CD8-positive, alpha-beta memory T cell (primary cell): Measurements from ENCODE around the gene PLEKHG2. TPM values are rescaled to one million over a fixed set of nuclear protein-coding genes. Genes with fewer than 3 reads are reported as not detected.

Source experiments
- CTCF ChIA-PET: fragments of 350-600 bp; sonication (Branson Sonifier 250); formaldehyde crosslinking; loops from one replicate; lab custom pipeline; 2021; ENCODE audit warnings: antibody characterized with exemption; lab: Charles Lee
- POLR2A ChIA-PET: fragments of 350-600 bp; sonication (Branson Sonifier 250); formaldehyde crosslinking; loops from one replicate; lab custom pipeline; 2021; ENCODE audit warnings: antibody characterized with exemption; lab: Charles Lee
- DNase-seq, 5 donors: peaks; one replicate each; pipeline versions ENCODE4 v3.0.0 to v3.0.0-alpha.2; 2020 to 2022; ENCODE audit warnings: mixed read lengths in 1 of 5
- H3K27ac ChIP-seq: one replicate; pipeline ENCODE4 v1.7.0; 2013; ENCODE audit warnings: low read depth, mild to moderate bottlenecking, low read length, moderate library complexity
- H3K27me3 ChIP-seq: 2 replicates; pipeline ENCODE4 v1.7.0; 2013; ENCODE audit warnings: low read length, mild to moderate bottlenecking; ENCODE audit not compliant: insufficient read depth, poor library complexity, severe bottlenecking
- H3K36me3 ChIP-seq: 2 replicates; pipeline ENCODE4 v1.7.0; 2013; ENCODE audit warnings: mild to moderate bottlenecking, low read length, moderate library complexity; ENCODE audit not compliant: insufficient read depth
- H3K4me1 ChIP-seq: 2 replicates; pipeline ENCODE4 v1.7.0; 2013; ENCODE audit warnings: mild to moderate bottlenecking, low read length, moderate library complexity; ENCODE audit not compliant: insufficient read depth
- H3K4me3 ChIP-seq: 2 replicates; pipeline ENCODE4 v1.7.0; 2013; ENCODE audit warnings: mild to moderate bottlenecking, low read length
- H3K9me3 ChIP-seq: 2 replicates; pipeline ENCODE4 v1.7.0; 2013; ENCODE audit warnings: mild to moderate bottlenecking, low read length
- H3K27ac Mint-ChIP-seq, 8 donors: one replicate each; pipeline ENCODE4 v1.8.0; 2020 to 2021; ENCODE audit warnings: mixed read lengths in 8 of 8, mild to moderate bottlenecking in 6 of 8, inconsistent platforms in 3 of 8, moderate library complexity in 3 of 8
- H3K27me3 Mint-ChIP-seq, 2 donors: one replicate each; pipeline ENCODE4 v1.8.0; 2020 to 2021; ENCODE audit warnings: mixed read lengths in 2 of 2, mild to moderate bottlenecking in 1 of 2, moderate library complexity in 1 of 2
- H3K36me3 Mint-ChIP-seq, 3 donors: one replicate each; pipeline ENCODE4 v1.8.0; 2020 to 2021; ENCODE audit warnings: mixed read lengths in 3 of 3, inconsistent platforms in 1 of 3, mild to moderate bottlenecking in 1 of 3
- H3K4me1 Mint-ChIP-seq, 3 donors: one replicate each; pipeline ENCODE4 v1.8.0; 2020 to 2021; ENCODE audit warnings: mixed read lengths in 3 of 3, inconsistent platforms in 1 of 3, mild to moderate bottlenecking in 1 of 3
- H3K4me3 Mint-ChIP-seq, 7 donors: one replicate each; pipeline ENCODE4 v1.8.0; 2020 to 2021; ENCODE audit warnings: mixed read lengths in 7 of 7, mild to moderate bottlenecking in 6 of 7, moderate library complexity in 4 of 7, inconsistent platforms in 2 of 7
- H3K9me3 Mint-ChIP-seq, 5 donors: one replicate each; pipeline ENCODE4 v1.8.0; 2020 to 2022; ENCODE audit warnings: mixed read lengths in 5 of 5, mild to moderate bottlenecking in 3 of 5, moderate library complexity in 2 of 5, inconsistent platforms in 1 of 5
- polyA plus RNA-seq: library from polyadenylated mRNA; unstranded; fragments of 300-500 nt; fragmentation: Illumina TruSeq; gene quantifications from one replicate; pipeline ENCODE4 v1.2.3, GENCODE V29; 2021
- total RNA-seq, 2 experiments: library from RNA; stranded (reverse); gene quantifications; one replicate each; pipeline ENCODE4 v1.2.3, GENCODE V29; 2021

The PLEKHG2 gene
- total and polyA plus RNA-seq, 3 experiments from 2014 or later: 4.0 to 36.4 (median 35.2) TPM

DNA sequence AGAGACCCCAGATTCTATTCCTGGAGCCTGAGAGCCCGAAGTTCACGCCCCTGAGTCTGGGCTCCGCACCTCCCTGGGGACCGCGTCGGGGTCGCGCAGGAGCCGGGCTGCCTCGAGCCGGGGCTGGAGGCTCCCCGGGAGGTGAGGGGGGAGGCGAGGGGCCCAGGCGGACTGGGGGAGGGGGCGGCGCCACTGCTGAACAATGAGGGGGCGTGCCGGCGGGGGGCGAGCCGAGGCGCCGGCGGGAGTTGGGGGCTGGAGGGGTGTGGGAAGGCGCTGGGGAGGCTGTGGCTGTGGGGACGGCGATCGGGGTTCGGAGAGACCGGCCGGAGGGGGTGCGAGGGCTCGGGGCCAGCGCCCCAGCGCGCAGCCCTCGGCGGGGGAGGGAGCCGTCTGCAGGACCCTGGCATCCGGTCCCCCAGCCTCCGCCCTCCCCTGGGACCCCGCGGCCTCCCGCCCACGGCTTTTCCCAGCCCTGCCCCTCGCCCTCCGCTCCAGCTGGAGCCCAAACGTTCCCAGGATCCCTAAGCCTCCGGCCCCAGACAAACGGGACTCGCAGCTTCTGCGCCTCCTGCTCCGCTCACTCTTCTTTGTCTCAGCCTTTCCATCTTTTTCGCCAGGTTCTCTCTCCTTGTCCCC is 922 bp downstream of the PLEKHG2 start:
- H3K4me3 Mint-ChIP-seq: peak overlapping the region; percentile 89 to 96 (median 92)
- ChIA-PET POLR2A (interaction anchor here (0.6 to 1.5 kb wide), 2 partner anchors 10 to 22 kb away, joined by 3 to 4 read pairs; partner anchors contain the start of gene RPS16), CTCF (interaction anchor here (1.5 to 1.9 kb wide), 3 partner anchors 15 to 119 kb away, joined by 4 to 8 read pairs (median 7); partner anchors contain the start of genes EID2B and RPS16)
- Histone ChIP-seq H3K4me1 (peaks cover 28% of the 10 kb centered on the region), H3K36me3 (peaks cover 5% of the 10 kb centered on the region), H3K27ac (peak overlapping the region; percentile 92), H3K9me3 (no peaks in the 10 kb centered on the region), H3K27me3 (no peaks in the 10 kb centered on the region), H3K4me3 (peak overlapping the region; percentile 93)
- peaks cover 0 to 15% (median 2%) of the 10 kb centered on the region in 5 donors for H3K9me3 Mint-ChIP-seq
- peak in 2 of 5 donors; percentile 43 to 66 for DNase-seq
- H3K27ac Mint-ChIP-seq: peak overlapping the region; percentile 90 to 100 (median 98)
- peaks cover 0 to 24% of the 10 kb centered on the region in 2 donors for H3K27me3 Mint-ChIP-seq
- H3K36me3 Mint-ChIP-seq: peaks cover 6 to 50% (median 8%) of the 10 kb centered on the region in 3 donors
- H3K4me1 Mint-ChIP-seq: peaks cover 38 to 49% (median 45%) of the 10 kb centered on the region in 3 donors

DNA sequence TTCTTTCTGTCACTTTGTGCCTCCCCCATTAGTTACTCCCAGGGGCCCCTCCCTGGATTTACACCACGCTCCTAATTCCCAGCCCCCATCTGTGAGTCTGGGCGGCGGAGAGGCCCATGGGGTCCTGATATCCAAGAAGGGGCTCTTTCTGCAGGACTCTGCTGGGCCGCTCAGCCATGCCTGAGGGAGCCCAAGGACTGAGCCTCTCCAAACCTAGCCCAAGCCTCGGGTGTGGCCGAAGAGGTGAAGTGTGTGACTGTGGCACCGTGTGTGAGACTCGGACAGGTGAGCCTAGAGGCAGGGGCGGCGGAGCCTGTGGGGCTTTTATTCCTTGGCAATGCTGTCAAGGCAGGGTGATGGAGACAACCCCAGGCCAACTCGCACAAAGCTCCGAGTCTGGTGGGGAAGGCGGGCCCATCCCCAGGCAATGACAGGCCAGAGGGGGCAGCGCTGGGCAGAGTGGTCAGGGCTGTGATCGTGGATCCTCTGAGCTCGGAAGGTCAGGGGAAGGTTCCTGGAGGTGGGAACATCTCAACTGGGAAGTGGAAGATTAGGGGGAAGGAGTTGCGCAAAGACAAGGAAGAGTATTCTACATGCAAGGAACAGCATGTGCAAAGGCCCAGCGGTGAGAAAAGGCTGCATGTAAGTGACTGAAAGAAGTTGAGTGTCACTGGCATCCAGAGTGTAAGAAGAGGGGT is 1.6 kb downstream of the PLEKHG2 start:
- Histone ChIP-seq H3K27ac (no peak overlapping the region), H3K27me3 (no peaks in the 10 kb centered on the region), H3K9me3 (no peaks in the 10 kb centered on the region), H3K36me3 (no peaks in the 10 kb centered on the region), H3K4me3 (peak overlapping the region; percentile 34), H3K4me1 (peaks cover 28% of the 10 kb centered on the region)
- Mint-ChIP-seq H3K27ac (peak overlapping the region; percentile 88 to 96 (median 92)), H3K9me3 (peaks cover 0 to 11% (median 2%) of the 10 kb centered on the region in 5 donors), H3K36me3 (peaks cover 0 to 50% (median 3%) of the 10 kb centered on the region in 3 donors), H3K4me3 (peak overlapping the region; percentile 74 to 93 (median 85)), H3K27me3 (peaks cover 0 to 18% of the 10 kb centered on the region in 2 donors), H3K4me1 (peaks cover 34 to 43% (median 38%) of the 10 kb centered on the region in 3 donors)
- ChIA-PET POLR2A (interaction anchor here (1.5 to 1.8 kb wide), 2 partner anchors 10 to 21 kb away, joined by 4 to 9 read pairs; partner anchors contain the start of gene RPS16), CTCF (interaction anchor here (1.5 to 1.9 kb wide), 3 partner anchors 16 to 119 kb away, joined by 4 to 8 read pairs (median 7); partner anchors contain the start of genes EID2B and RPS16)
- DNase-seq: peak in 1 of 5 donors; percentile 57

DNA sequence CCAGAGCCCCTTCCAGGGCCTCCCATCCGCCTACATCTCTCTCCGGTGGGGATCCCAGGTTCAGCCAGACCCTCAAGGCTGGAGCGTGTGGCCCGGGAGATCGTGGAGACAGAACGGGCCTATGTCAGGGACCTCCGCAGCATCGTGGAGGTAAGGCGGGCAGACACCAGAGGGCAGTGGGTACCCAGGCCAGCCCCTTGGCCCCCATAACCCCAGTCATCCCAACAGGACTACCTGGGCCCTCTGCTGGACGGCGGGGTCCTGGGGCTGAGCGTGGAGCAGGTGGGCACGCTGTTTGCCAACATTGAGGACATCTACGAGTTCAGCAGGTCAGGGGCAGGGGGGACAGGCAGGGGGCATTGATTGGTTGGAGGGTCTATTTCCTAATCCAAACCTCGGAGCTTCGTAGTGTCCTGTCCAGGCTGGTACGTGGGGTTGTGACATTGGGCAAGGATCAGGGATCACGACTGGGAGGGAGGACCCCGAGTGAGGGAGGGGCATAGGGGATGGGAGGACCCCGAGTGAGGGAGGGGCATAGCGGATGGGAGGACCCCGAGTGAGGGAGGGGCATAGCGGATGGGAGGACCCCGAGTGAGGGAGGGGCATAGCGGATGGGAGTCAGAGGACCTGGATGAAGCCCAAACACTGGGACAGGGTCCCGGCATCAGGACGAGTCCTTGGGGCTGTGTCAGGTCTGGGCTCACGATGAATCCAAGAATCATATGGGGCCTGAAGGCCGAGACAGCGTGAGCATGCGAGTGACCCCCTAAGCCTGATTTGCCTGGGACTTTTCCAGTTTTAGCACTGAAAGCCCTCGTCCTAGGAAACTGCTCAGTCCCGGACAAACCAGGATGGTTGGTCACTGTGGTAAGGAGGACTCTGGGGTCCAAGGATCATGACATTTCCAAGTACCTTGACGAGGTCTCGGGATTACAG is 2.9 kb downstream of the PLEKHG2 start:
- no peaks in the 10 kb centered on the region for H3K9me3 ChIP-seq
- H3K4me1 Mint-ChIP-seq: peaks cover 29 to 39% (median 34%) of the 10 kb centered on the region in 3 donors
- H3K27me3 ChIP-seq: no peaks in the 10 kb centered on the region
- no peak overlapping the region for H3K4me3 ChIP-seq
- POLR2A ChIA-PET: interaction anchor here (1.8 kb wide), 1 partner anchor 20 kb away, joined by 9 read pairs; the partner anchor contains the start of gene RPS16
- peaks cover 0 to 50% (median 5%) of the 10 kb centered on the region in 3 donors for H3K36me3 Mint-ChIP-seq
- peak overlapping the region in 6 of 8 donors; percentile 15 to 88 (median 50) for H3K27ac Mint-ChIP-seq
- H3K4me1 ChIP-seq: peaks cover 25% of the 10 kb centered on the region
- H3K27me3 Mint-ChIP-seq: peaks cover 0 to 9% of the 10 kb centered on the region in 2 donors
- H3K36me3 ChIP-seq: no peaks in the 10 kb centered on the region
- peak overlapping the region in 3 of 7 donors; percentile 41 to 58 (median 48) for H3K4me3 Mint-ChIP-seq
- H3K27ac ChIP-seq: no peak overlapping the region
- peaks cover 0 to 9% (median 2%) of the 10 kb centered on the region in 5 donors for H3K9me3 Mint-ChIP-seq
- no peak for DNase-seq
- CTCF ChIA-PET: interaction anchor here (1.8 to 1.9 kb wide), 2 partner anchors 17 to 117 kb away, joined by 7 to 8 read pairs; partner anchors contain the start of gene EID2B

DNA sequence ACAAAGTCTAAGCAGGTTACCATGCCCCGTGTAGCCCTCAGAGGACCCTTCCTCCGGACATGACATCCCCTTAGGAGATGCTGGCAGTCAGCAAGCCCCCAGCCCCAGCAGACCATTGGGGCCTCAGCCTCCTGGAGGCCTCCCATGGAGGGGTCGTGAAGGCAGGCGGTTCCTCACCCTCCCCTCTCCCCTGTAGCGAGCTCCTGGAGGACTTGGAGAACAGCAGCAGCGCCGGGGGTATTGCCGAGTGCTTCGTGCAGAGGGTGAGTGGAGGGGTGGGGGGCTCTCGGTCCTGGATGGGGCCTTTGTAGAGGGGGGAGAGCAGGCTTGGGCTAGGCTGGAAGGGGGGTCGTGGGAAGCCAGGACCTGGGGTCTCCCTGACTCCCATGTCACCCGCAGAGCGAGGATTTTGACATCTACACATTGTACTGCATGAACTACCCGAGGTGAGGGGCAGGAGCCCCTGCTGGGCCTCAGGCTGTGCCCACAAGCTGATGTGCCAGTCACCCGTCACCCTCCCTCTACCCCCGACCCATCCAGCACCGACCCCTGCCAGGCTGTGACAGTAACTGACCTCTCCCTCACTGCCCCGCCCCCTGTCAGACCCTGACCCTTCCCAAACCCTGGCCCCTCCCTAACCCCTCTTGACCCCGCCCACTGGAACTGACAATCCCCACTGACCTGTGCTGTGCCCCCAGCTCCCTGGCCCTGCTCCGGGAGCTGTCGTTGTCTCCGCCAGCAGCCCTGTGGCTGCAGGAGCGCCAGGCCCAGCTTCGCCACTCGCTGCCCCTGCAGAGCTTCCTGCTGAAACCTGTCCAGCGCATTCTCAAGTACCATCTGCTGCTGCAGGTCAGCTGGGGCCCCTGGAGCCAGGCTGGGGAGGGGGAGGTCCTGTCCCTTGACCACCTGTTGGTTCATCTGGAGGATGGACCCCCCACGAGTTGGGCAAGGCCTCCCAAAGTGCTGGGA is 4.0 kb downstream of the PLEKHG2 start:
- Mint-ChIP-seq H3K27me3 (peaks cover 0 to 7% of the 10 kb centered on the region in 2 donors), H3K36me3 (peaks cover 0 to 52% (median 5%) of the 10 kb centered on the region in 3 donors), H3K4me1 (peaks cover 18 to 29% (median 24%) of the 10 kb centered on the region in 3 donors), H3K4me3 (no peak overlapping the region), H3K27ac (peak overlapping the region in 2 of 8 donors; percentile 42 to 66), H3K9me3 (peaks cover 0 to 7% (median 0%) of the 10 kb centered on the region in 5 donors)
- H3K4me3 ChIP-seq: no peak overlapping the region
- H3K27ac ChIP-seq: no peak overlapping the region
- no peaks in the 10 kb centered on the region for H3K36me3 ChIP-seq
- POLR2A ChIA-PET: interaction anchor here (0.6 to 1.4 kb wide), 3 partner anchors 17 to 294 kb away, joined by 3 to 8 read pairs (median 4); partner anchors contain the start of gene RPS16
- H3K4me1 ChIP-seq: peaks cover 14% of the 10 kb centered on the region
- CTCF ChIA-PET: no interaction called here
- no peak for DNase-seq
- no peaks in the 10 kb centered on the region for H3K27me3 ChIP-seq
- H3K9me3 ChIP-seq: no peaks in the 10 kb centered on the region

DNA sequence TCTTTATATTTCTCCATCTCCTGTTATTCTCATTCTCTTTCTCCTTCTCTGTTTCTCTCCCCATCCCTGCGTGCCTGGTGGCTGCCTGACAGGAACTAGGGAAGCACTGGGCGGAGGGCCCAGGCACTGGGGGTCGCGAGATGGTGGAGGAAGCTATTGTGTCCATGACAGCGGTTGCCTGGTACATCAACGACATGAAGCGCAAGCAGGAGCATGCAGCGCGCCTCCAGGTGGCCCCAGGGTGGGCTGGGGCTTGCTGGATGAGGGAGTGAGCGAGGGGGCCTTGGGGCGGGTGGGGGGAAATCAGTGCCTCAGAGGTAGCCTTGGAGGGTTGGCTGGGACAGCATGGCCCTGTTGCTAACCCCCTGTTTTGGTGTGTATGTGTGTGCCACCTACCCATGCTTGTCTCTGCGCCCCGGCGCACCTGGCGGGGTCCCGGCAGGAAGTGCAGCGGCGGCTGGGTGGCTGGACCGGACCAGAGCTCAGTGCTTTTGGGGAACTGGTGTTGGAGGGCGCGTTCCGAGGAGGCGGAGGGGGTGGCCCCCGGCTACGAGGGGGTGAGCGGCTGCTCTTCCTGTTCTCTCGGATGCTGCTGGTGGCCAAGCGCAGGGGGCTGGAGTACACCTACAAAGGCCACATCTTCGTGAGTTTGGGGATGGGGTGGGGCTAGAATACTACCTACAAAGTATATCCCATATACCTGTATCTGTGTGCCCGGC is 5.2 kb downstream of the PLEKHG2 start:
- peaks cover 0 to 47% (median 5%) of the 10 kb centered on the region in 3 donors for H3K36me3 Mint-ChIP-seq

DNA sequence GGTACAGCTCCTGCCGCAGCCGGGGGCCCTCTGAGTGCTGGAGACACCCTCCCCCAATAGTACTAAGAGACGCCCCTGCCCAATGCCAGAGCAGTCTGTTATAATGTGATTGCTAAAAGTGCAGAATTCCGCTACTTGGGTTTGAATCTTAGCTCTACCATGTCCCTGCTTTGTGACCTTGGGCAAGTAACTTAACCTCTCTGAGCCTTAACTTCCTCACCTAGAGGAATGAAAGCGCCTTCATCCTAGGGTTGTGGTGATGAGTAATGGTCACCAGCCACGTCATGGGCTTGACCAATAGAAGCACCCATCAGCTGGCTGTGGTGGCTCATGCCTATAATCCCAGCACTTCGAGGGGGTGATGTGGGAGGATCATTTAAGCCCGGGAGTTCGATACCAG is 6.5 kb downstream of the PLEKHG2 start:
- Mint-ChIP-seq H3K4me1 (peaks cover 8 to 15% (median 11%) of the 10 kb centered on the region in 3 donors), H3K4me3 (no peak overlapping the region), H3K9me3 (no peaks in the 10 kb centered on the region), H3K27ac (peak overlapping the region in 1 of 8 donors; percentile 79), H3K36me3 (peaks cover 0 to 54% (median 5%) of the 10 kb centered on the region in 3 donors), H3K27me3 (peaks cover 0 to 2% of the 10 kb centered on the region in 2 donors)
- ChIA-PET CTCF (interaction anchor here (2.1 to 2.6 kb wide), 2 partner anchors 8 to 17 kb away, joined by 6 read pairs; partner anchors contain the start of gene RPS16), POLR2A (interaction anchor here (0.7 to 0.9 kb wide), 2 partner anchors 17 to 475 kb away, joined by 3 read pairs; partner anchors contain the start of gene RPS16)
- Histone ChIP-seq H3K9me3 (no peaks in the 10 kb centered on the region), H3K4me1 (peaks cover 6% of the 10 kb centered on the region), H3K27ac (no peak overlapping the region), H3K27me3 (no peaks in the 10 kb centered on the region), H3K4me3 (no peak overlapping the region), H3K36me3 (peaks cover 6% of the 10 kb centered on the region)
- DNase-seq: no peak

More for the DNA sequence above, 5.2 kb downstream of the PLEKHG2 start:
- Histone ChIP-seq H3K9me3 (no peaks in the 10 kb centered on the region), H3K4me3 (no peak overlapping the region), H3K27ac (no peak overlapping the region), H3K36me3 (peaks cover 1% of the 10 kb centered on the region), H3K27me3 (no peaks in the 10 kb centered on the region), H3K4me1 (peaks cover 10% of the 10 kb centered on the region)
- no peak for DNase-seq
- Mint-ChIP-seq H3K4me1 (peaks cover 12 to 20% (median 15%) of the 10 kb centered on the region in 3 donors), H3K4me3 (peak overlapping the region in 1 of 7 donors; percentile 37), H3K27ac (peak overlapping the region in 5 of 8 donors; percentile 33 to 82 (median 50)), H3K27me3 (no peaks in the 10 kb centered on the region), H3K9me3 (no peaks in the 10 kb centered on the region)
- POLR2A ChIA-PET: interaction anchor here (0.8 to 1.4 kb wide), 2 partner anchors 9 to 16 kb away, joined by 3 read pairs; no protein-coding TSS in a partner anchor
- CTCF ChIA-PET: interaction anchor here (0.7 to 2.1 kb wide), 2 partner anchors 9 to 81 kb away, joined by 3 to 6 read pairs; no protein-coding TSS in a partner anchor
